ENCODE measurements around the gene SMCO3. TPM values are rescaled to one million over a fixed set of nuclear protein-coding genes. Genes with fewer than 3 reads are reported as not detected.

The SMCO3 gene
- total and polyA plus RNA-seq, 2 of the 8 experiments (the other 6 are each of a cell fraction or from before 2014, with no cell fraction given) = not detected

DNA sequence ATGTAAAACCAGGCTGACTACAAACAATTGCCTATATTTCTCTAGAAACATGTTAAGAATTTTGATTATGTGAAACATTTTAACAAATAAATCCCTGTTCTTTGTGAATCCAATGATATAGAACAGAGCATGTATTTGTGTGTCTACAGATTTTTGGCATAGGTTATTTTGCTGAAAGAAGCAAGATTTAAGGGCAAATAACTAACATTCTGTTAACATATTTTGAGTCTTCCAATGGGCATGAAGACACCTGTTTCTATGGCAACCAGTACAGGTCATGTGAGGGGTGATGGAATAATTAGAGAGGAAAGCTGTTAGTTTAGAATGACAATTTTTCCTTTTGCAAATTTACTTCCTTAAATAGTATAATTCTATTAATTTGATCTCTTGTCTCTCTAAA, 20.5 kb upstream of the SMCO3 start (continued):
- TF ChIP-seq GTF2F1 (IDR thresholded peaks at IDR 0.05; ENCODE audit: borderline replicate concordance, low read depth, low read length) = no peak
- no peak for TF ChIP-seq CBX8 (IDR thresholded peaks at IDR 0.05; ENCODE audit: borderline replicate concordance, low read depth, low read length)
- no peak for TF ChIP-seq POLR2A (IDR thresholded peaks at IDR 0.05; ENCODE audit: control extremely low read depth in 1 of 2, low read depth in 2 of 2, low read length in 2 of 2)
- TF ChIP-seq CHD1 (IDR thresholded peaks at IDR 0.05; ENCODE audit: low read depth, low read length) = no peak
- no peak for TF ChIP-seq GABPA (IDR thresholded peaks at IDR 0.05; ENCODE audit: borderline replicate concordance, insufficient read depth, low read length)
- no peak for TF ChIP-seq SP1 (IDR thresholded peaks at IDR 0.05; ENCODE audit: low read depth, low read length)

Data from H1 (cell line).